Occipital lobe (tissue), 2 donors: ENCODE results near the gene NRXN2. TPM values are rescaled to one million over a fixed set of nuclear protein-coding genes. Genes with fewer than 3 reads are reported as not detected.
"Not testable (repeated sequence)": the region's sequence is repeated elsewhere in the genome, so short reads cannot be mapped to it uniquely, and the experiment has no call there.

Source experiments
- DNase-seq: peaks from one replicate; lab custom pipeline; 2025; lab: John Stamatoyannopoulos, UW
- total RNA-seq: library from RNA; depleted of rRNA; stranded (reverse); fragments of >200 nt; gene quantifications from one replicate; pipeline ENCODE4 v1.2.3, GENCODE V29; 2014

The NRXN2 gene
- total RNA-seq, 1 donor from 2014 or later, result 219 TPM

- DNase-seq, result no peak
Observed at GRCh38 chr11:64607381-64607985, 115.5 kb downstream of the NRXN2 start.

GRCh38 chr11:64606796-64607380 is 116.1 kb downstream of the NRXN2 start:
- DNase-seq, result no peak

- no peak for DNase-seq
Observed at GRCh38 chr11:64605656-64606585, 117.1 kb downstream of the NRXN2 start.

- DNase-seq, result no peak
Observed at GRCh38 chr11:64605244-64605560, 117.8 kb downstream of the NRXN2 start.

GRCh38 chr11:64604458-64605243 is 118.3 kb downstream of the NRXN2 start:
- no peak for DNase-seq

- no peak for DNase-seq
Observed at GRCh38 chr11:64603411-64604110, 119.4 kb downstream of the NRXN2 start.

GRCh38 chr11:64602466-64603070 is 120.4 kb downstream of the NRXN2 start:
- DNase-seq, result no peak

- no peak for DNase-seq
Observed at GRCh38 chr11:64601605-64602465, 121.2 kb downstream of the NRXN2 start.

GRCh38 chr11:64600281-64600992 is 122.6 kb downstream of the NRXN2 start:
- DNase-seq, result no peak

- DNase-seq, result no peak
Observed at GRCh38 chr11:64599698-64600211, 123.2 kb downstream of the NRXN2 start.

- no peak for DNase-seq
Observed at GRCh38 chr11:64598797-64599697, 124.0 kb downstream of the NRXN2 start.

- no peak for DNase-seq
Observed at GRCh38 chr11:64598106-64598796, 124.7 kb downstream of the NRXN2 start.

- DNase-seq, result no peak
Observed at GRCh38 chr11:64597671-64598101, 125.3 kb downstream of the NRXN2 start.

GRCh38 chr11:64595922-64596321 is 127.1 kb downstream of the NRXN2 start:
- not testable (repeated sequence) for DNase-seq

GRCh38 chr11:64594159-64594939 is 128.6 kb downstream of the NRXN2 start:
- no peak for DNase-seq
